NCI-H510A (cell line): ENCODE measurements around the gene MAGEB6.
"Not testable (repeated sequence)": the region's sequence is repeated elsewhere in the genome, so short reads cannot be mapped to it uniquely, and the experiment has no call there.

Source experiments
- DNase-seq: peaks from one replicate; lab custom pipeline; 2025; lab: John Stamatoyannopoulos, UW

MAGEB6 gene

GRCh38 chrX:26192204-26192603 is at the start of gene MAGEB6:
Gene MAGEB6, plus strand, starts transcription at chrX:26192440. Its CDS starts 1,407 bp downstream, at chrX:26193847.
- no peak for DNase-seq

- DNase-seq, result no peak
These were observed 46.2 kb upstream of the MAGEB6 start for GRCh38 chrX:26146024-26146423.

- DNase-seq, result no peak
These were observed 31.9 kb upstream of the MAGEB6 start, which contains the start of gene MAGEB6B for GRCh38 chrX:26160301-26160700. Gene MAGEB6B, plus strand, starts transcription at chrX:26160601. Its CDS starts 0 bp downstream, at chrX:26160601.

GRCh38 chrX:26203561-26203960 is 11.3 kb downstream of the MAGEB6 start:
- no peak for DNase-seq

- DNase-seq, result not testable (repeated sequence)
These were observed 12.5 kb downstream of the MAGEB6 start for GRCh38 chrX:26204717-26205116.

GRCh38 chrX:26208012-26208411 is 15.8 kb downstream of the MAGEB6 start:
- no peak for DNase-seq

- DNase-seq, result no peak
These were observed 23.6 kb downstream of the MAGEB6 start, which contains the start of gene MAGEB5 for GRCh38 chrX:26215869-26216268. Gene MAGEB5, plus strand, starts transcription at chrX:26216169. Its CDS starts 1,133 bp downstream, at chrX:26217302.

GRCh38 chrX:26219351-26219750 is 27.1 kb downstream of the MAGEB6 start:
- no peak for DNase-seq

GRCh38 chrX:26234177-26234576 is 41.9 kb downstream of the MAGEB6 start:
- DNase-seq, result no peak
